CD4-positive, alpha-beta T cell treated with Interleukin-15 for 1 hour (primary cell): ENCODE results near the gene CPNE5.

ENCODE experiments used
- DNase-seq: peaks from one replicate; pipeline ENCODE4 v3.0.0-alpha.2; 2020

Gene CPNE5

GRCh38 chr6:36787210-36787609 is 52.0 kb downstream of the CPNE5 start:
- no peak for DNase-seq

- DNase-seq: no peak
Measured at GRCh38 chr6:36786055-36786675, 53.1 kb downstream of the CPNE5 start.

- DNase-seq: no peak
Measured at GRCh38 chr6:36784376-36784636, 54.9 kb downstream of the CPNE5 start.

GRCh38 chr6:36783603-36784375 is 55.5 kb downstream of the CPNE5 start:
- no peak for DNase-seq

GRCh38 chr6:36781669-36782068 is 57.6 kb downstream of the CPNE5 start:
- no peak for DNase-seq

GRCh38 chr6:36780442-36781177 is 58.6 kb downstream of the CPNE5 start:
- no peak for DNase-seq

- DNase-seq: no peak
Measured at GRCh38 chr6:36779227-36779626, 60.0 kb downstream of the CPNE5 start.

- no peak for DNase-seq
Measured at GRCh38 chr6:36777801-36778200, 61.4 kb downstream of the CPNE5 start.

- no peak for DNase-seq
Measured at GRCh38 chr6:36776167-36776566, 63.1 kb downstream of the CPNE5 start.

GRCh38 chr6:36774331-36774730 is 64.9 kb downstream of the CPNE5 start:
- DNase-seq: no peak

GRCh38 chr6:36772397-36772796 is 66.8 kb downstream of the CPNE5 start:
- no peak for DNase-seq

GRCh38 chr6:36771145-36771544 is 68.1 kb downstream of the CPNE5 start:
- DNase-seq: no peak

GRCh38 chr6:36769676-36770499 is 69.4 kb downstream of the CPNE5 start:
- peak; percentile 33 for DNase-seq

- DNase-seq: no peak
Measured at GRCh38 chr6:36769183-36769675, 70.0 kb downstream of the CPNE5 start.

- no peak for DNase-seq
Measured at GRCh38 chr6:36766399-36766945, 72.8 kb downstream of the CPNE5 start.

- DNase-seq: peak; percentile 81
Measured at GRCh38 chr6:36765594-36766398, 73.4 kb downstream of the CPNE5 start.

- DNase-seq: no peak
Measured at GRCh38 chr6:36765190-36765589, 74.1 kb downstream of the CPNE5 start.

GRCh38 chr6:36762123-36762522 is 77.1 kb downstream of the CPNE5 start:
- DNase-seq: no peak

GRCh38 chr6:36760685-36761435 is 78.4 kb downstream of the CPNE5 start:
- no peak for DNase-seq

GRCh38 chr6:36759148-36759759 is 80.0 kb downstream of the CPNE5 start:
- DNase-seq: peak; percentile 79
